Cardiac muscle cell (in vitro differentiated cells and primary cell): ENCODE measurements around the gene NEURL1B. TPM values are rescaled to one million over a fixed set of nuclear protein-coding genes. Genes with fewer than 3 reads are reported as not detected.

Experiments used
- DNase-seq, 2 donors: peaks; one replicate each; pipeline versions ENCODE4 v3.0.0 to v3.0.0-alpha.2; 2010 to 2017; ENCODE audit warnings: low read depth in 1 of 2, low spot score in 1 of 2
- H3K27ac ChIP-seq: fragments of 200-600 bp; sonication (generic); 2 replicates; pipeline ENCODE4 v1.5.1; 2016
- H3K27me3 ChIP-seq: fragments of 200-600 bp; sonication (generic); 2 replicates; pipeline ENCODE4 v1.6.0; 2016; ENCODE audit warnings: control low read depth
- H3K36me3 ChIP-seq: fragments of 200-600 bp; sonication (generic); 2 replicates; pipeline ENCODE4 v1.5.1; 2016; ENCODE audit warnings: control low read depth
- H3K4me1 ChIP-seq: fragments of 200-600 bp; sonication (generic); 2 replicates; pipeline ENCODE4 v1.8.1; 2017; ENCODE audit warnings: low read depth, mild to moderate bottlenecking, mixed run types
- H3K4me3 ChIP-seq: fragments of 200-600 bp; sonication (generic); 2 replicates; pipeline ENCODE4 v1.5.1; 2016; ENCODE audit warnings: mild to moderate bottlenecking
- H3K9me3 ChIP-seq: fragments of 200-600 bp; sonication (generic); 2 replicates; pipeline ENCODE4 v1.5.1; 2017; ENCODE audit warnings: low read depth, mild to moderate bottlenecking, control low read depth
- CTCF ChIP-seq: IDR thresholded peaks from 2 replicates; pipeline ENCODE4 v1.5.1; 2012; ENCODE audit warnings: low read depth, mild to moderate bottlenecking, low read length
- polyA plus RNA-seq: library from polyadenylated mRNA; unstranded; fragments of >200 nt; fragmentation: Nextera tagmentation; extraction: Ambion mirVana; gene quantifications from 2 replicates; pipeline ENCODE4 v1.2.1, GENCODE V29; 2016
- total RNA-seq: library from RNA; depleted of rRNA; stranded (reverse); fragments of >200 nt; gene quantifications from 2 replicates; pipeline ENCODE4 v1.2.3, GENCODE V29; 2016

The NEURL1B gene
- total and polyA plus RNA-seq, 2 experiments from 2014 or later: 4.6 to 55.8 TPM

GRCh38 chr5:172736508-172737135 is 95.6 kb downstream of the NEURL1B start:
- Histone ChIP-seq H3K4me1 (peaks cover 5% of the 10 kb centered on the region), H3K27ac (no peak overlapping the region), H3K9me3 (no peaks in the 10 kb centered on the region), H3K27me3 (no peaks in the 10 kb centered on the region), H3K4me3 (no peak overlapping the region), H3K36me3 (no peaks in the 10 kb centered on the region)
- TF ChIP-seq CTCF: no peak
- no peak for DNase-seq

- no peak for TF ChIP-seq CTCF
- Histone ChIP-seq H3K36me3 (no peaks in the 10 kb centered on the region), H3K27me3 (no peaks in the 10 kb centered on the region), H3K4me1 (peaks cover 2% of the 10 kb centered on the region), H3K9me3 (no peaks in the 10 kb centered on the region), H3K27ac (no peak overlapping the region), H3K4me3 (no peak overlapping the region)
- no peak for DNase-seq
Observed at GRCh38 chr5:172739375-172739774, 98.3 kb downstream of the NEURL1B start.

- DNase-seq: peak in 1 of 2 donors; percentile 95
- no peak overlapping the region for H3K27ac ChIP-seq
Observed at GRCh38 chr5:172740428-172741205, 99.6 kb downstream of the NEURL1B start.

More at GRCh38 chr5:172740428-172741205, 99.6 kb downstream of the NEURL1B start:
- Histone ChIP-seq H3K4me1 (peaks cover 2% of the 10 kb centered on the region), H3K9me3 (no peaks in the 10 kb centered on the region), H3K4me3 (no peak overlapping the region), H3K27me3 (no peaks in the 10 kb centered on the region), H3K36me3 (no peaks in the 10 kb centered on the region)
- no peak for TF ChIP-seq CTCF

Other genes starting within 250 kb of the NEURL1B start
- gene SH3PXD2B, start 186.7 kb upstream of the NEURL1B start, total RNA-seq: 19.7 and 27.6 TPM in 2 replicates
- gene SH3PXD2B, start 186.7 kb upstream of the NEURL1B start, polyA plus RNA-seq: 13.9 and 20.3 TPM in 2 replicates
- 38.7 and 49.4 TPM in 2 replicates for gene DUSP1, start 129.9 kb downstream of the NEURL1B start, total RNA-seq
- gene DUSP1, start 129.9 kb downstream of the NEURL1B start, polyA plus RNA-seq: 27.1 and 32.2 TPM in 2 replicates
- gene ERGIC1, start 193.0 kb downstream of the NEURL1B start, total RNA-seq: 77.3 and 85.1 TPM in 2 replicates
- gene ERGIC1, start 193.0 kb downstream of the NEURL1B start, polyA plus RNA-seq: 15.4 and 22.2 TPM in 2 replicates